ENCODE measurements around the gene VPS18. TPM values are rescaled to one million over a fixed set of nuclear protein-coding genes. Genes with fewer than 3 reads are reported as not detected.

VPS18 gene
- total RNA-seq, 1 donor from 2014 or later = 25.6 TPM

DNA sequence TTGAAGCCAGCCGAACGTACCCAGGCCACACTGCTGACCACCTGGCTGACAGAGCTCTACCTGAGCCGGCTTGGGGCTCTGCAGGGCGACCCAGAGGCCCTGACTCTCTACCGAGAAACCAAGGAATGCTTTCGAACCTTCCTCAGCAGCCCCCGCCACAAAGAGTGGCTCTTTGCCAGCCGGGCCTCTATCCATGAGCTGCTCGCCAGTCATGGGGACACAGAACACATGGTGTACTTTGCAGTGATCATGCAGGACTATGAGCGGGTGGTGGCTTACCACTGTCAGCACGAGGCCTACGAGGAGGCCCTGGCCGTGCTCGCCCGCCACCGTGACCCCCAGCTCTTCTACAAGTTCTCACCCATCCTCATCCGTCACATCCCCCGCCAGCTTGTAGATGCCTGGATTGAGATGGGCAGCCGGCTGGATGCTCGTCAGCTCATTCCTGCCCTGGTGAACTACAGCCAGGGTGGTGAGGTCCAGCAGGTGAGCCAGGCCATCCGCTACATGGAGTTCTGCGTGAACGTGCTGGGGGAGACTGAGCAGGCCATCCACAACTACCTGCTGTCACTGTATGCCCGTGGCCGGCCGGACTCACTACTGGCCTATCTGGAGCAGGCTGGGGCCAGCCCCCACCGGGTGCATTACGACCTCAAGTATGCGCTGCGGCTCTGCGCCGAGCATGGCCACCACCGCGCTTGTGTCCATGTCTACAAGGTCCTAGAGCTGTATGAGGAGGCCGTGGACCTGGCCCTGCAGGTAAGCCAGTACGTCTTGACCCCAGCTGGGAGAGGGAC, 6.2 kb downstream of the VPS18 start:
- DNase-seq (ENCODE audit: extremely low spot score, unreplicated experiment) = no peak
- TF ChIP-seq, protein P1, sequence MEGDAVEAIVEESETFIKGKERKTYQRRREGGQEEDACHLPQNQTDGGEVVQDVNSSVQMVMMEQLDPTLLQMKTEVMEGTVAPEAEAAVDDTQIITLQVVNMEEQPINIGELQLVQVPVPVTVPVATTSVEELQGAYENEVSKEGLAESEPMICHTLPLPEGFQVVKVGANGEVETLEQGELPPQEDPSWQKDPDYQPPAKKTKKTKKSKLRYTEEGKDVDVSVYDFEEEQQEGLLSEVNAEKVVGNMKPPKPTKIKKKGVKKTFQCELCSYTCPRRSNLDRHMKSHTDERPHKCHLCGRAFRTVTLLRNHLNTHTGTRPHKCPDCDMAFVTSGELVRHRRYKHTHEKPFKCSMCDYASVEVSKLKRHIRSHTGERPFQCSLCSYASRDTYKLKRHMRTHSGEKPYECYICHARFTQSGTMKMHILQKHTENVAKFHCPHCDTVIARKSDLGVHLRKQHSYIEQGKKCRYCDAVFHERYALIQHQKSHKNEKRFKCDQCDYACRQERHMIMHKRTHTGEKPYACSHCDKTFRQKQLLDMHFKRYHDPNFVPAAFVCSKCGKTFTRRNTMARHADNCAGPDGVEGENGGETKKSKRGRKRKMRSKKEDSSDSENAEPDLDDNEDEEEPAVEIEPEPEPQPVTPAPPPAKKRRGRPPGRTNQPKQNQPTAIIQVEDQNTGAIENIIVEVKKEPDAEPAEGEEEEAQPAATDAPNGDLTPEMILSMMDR (conservative IDR thresholded peaks at IDR 0.05) = no peak
- no peak overlapping the region for H3K4me3 Mint-ChIP-seq
- H3K27me3 Mint-ChIP-seq = no peaks in the 10 kb centered on the region
- H3K36me3 Mint-ChIP-seq = peaks cover 21% of the 10 kb centered on the region
- no peak overlapping the region for H3K27ac Mint-ChIP-seq
- peaks cover 7% of the 10 kb centered on the region for H3K4me1 Mint-ChIP-seq (ENCODE audit: unreplicated experiment)
- no peaks in the 10 kb centered on the region for H3K9me3 Mint-ChIP-seq

GRCh38 chr15:40901053-40901443, 6.8 kb downstream of the VPS18 start:
- no peak overlapping the region for H3K4me3 Mint-ChIP-seq
- H3K27ac Mint-ChIP-seq = no peak overlapping the region
- TF ChIP-seq, protein P1 (conservative IDR thresholded peaks at IDR 0.05) = no peak

GRCh38 chr15:40902605-40903561, 8.6 kb downstream of the VPS18 start:
- DNase-seq (ENCODE audit: extremely low spot score, unreplicated experiment) = no peak
- TF ChIP-seq, protein P1 (conservative IDR thresholded peaks at IDR 0.05) = no peak
- Mint-ChIP-seq H3K9me3 (no peaks in the 10 kb centered on the region), H3K36me3 (peaks cover 15% of the 10 kb centered on the region), H3K4me1 (ENCODE audit: unreplicated experiment) (peaks cover 7% of the 10 kb centered on the region), H3K27me3 (no peaks in the 10 kb centered on the region), H3K27ac (peak overlapping the region; percentile 85), H3K4me3 (no peak overlapping the region)

More at GRCh38 chr15:40901053-40901443, 6.8 kb downstream of the VPS18 start:
- H3K27me3 Mint-ChIP-seq = no peaks in the 10 kb centered on the region
- peaks cover 21% of the 10 kb centered on the region for H3K36me3 Mint-ChIP-seq
- H3K9me3 Mint-ChIP-seq = no peaks in the 10 kb centered on the region
- H3K4me1 Mint-ChIP-seq (ENCODE audit: unreplicated experiment) = peaks cover 7% of the 10 kb centered on the region
- no peak for DNase-seq (ENCODE audit: extremely low spot score, unreplicated experiment)

- H3K4me1 Mint-ChIP-seq (ENCODE audit: unreplicated experiment) = peaks cover 12% of the 10 kb centered on the region
- DNase-seq (ENCODE audit: extremely low spot score, unreplicated experiment) = no peak
- peaks cover 11% of the 10 kb centered on the region for H3K36me3 Mint-ChIP-seq
- TF ChIP-seq, protein P1 (conservative IDR thresholded peaks at IDR 0.05) = no peak
- H3K27me3 Mint-ChIP-seq = no peaks in the 10 kb centered on the region
- H3K9me3 Mint-ChIP-seq = no peaks in the 10 kb centered on the region
- no peak overlapping the region for H3K4me3 Mint-ChIP-seq
- no peak overlapping the region for H3K27ac Mint-ChIP-seq
Measured at GRCh38 chr15:40904552-40905201, 10.4 kb downstream of the VPS18 start.

All from type B pancreatic cell (in vitro differentiated cells).